HG02973 (cell line): Measurements from ENCODE around the gene NYNRIN.

Experiments used
- ATAC-seq: cut with Tn5 transposase; IDR thresholded peaks from one replicate; pipeline ENCODE4 v1.9.1; 2021; ENCODE audit warnings: moderate library complexity; ENCODE audit not compliant: unreplicated experiment

NYNRIN gene

DNA sequence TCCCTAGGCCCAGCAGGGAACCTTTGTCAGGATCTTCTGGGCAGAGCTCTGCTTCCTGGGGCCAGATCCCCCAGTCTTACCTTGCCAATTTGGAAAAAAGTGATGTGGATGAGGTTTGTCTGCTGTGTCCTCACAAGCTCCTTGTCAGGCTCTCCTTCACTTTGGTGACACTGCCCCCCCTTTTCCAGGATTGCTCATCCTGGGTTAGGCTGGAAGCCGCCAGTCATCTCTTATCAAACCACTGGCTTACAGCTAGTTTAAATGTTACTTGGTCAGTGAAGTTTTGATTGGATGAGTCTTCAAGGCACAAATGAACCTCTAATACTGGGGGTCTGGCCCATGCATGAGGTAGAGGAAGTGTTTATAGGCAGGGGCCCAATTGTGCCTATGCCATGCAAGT lies 15.3 kb downstream of the NYNRIN start:
- ATAC-seq, result no peak

DNA sequence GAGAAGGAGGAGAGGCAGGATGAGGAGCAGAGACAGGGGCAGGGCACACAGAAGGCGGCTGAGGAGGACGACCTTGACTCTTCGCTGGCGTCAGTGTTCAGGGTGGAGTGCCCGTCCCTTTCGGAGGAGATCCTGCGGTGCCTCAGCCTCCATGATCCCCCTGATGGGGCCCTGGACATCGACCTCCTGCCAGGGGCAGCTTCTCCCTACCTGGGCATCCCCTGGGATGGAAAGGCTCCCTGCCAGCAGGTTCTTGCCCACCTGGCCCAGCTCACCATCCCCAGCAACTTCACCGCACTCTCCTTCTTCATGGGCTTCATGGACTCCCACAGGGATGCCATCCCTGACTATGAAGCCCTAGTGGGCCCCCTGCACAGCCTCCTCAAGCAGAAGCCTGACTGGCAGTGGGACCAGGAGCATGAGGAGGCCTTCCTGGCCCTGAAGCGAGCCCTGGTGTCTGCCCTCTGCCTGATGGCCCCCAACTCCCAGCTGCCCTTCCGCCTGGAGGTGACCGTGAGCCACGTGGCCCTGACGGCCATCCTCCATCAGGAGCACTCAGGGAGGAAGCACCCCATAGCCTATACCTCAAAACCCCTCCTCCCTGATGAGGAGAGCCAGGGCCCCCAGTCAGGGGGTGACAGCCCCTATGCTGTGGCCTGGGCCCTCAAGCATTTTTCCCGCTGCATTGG lies 16.1 kb downstream of the NYNRIN start:
- no peak for ATAC-seq

DNA sequence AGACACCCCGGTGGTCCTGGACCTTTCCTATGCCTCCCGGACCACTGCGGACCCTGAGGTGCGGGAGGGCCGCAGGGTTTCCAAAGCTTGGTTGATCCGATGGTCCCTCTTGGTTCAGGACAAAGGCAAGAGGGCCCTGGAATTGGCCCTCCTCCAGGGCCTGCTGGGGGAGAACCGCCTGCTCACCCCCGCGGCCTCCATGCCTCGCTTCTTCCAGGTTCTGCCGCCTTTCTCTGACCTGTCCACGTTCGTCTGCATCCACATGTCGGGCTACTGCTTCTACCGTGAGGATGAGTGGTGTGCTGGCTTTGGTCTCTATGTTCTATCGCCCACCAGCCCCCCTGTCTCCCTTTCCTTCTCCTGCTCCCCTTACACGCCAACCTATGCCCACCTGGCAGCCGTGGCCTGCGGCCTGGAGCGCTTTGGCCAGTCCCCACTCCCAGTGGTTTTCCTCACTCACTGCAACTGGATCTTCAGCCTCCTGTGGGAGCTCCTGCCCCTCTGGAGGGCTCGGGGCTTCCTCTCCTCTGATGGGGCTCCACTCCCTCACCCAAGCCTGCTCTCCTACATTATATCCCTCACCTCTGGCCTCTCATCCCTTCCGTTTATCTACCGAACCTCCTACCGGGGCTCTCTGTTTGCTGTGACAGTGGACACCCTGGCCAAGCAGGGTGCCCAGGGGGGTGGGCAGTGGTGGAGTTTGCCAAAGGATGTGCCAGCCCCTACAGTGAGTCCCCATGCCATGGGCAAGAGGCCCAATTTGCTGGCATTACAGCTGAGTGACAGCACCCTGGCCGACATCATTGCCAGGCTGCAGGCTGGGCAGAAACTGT lies 16.8 kb downstream of the NYNRIN start:
- ATAC-seq, result no peak

DNA sequence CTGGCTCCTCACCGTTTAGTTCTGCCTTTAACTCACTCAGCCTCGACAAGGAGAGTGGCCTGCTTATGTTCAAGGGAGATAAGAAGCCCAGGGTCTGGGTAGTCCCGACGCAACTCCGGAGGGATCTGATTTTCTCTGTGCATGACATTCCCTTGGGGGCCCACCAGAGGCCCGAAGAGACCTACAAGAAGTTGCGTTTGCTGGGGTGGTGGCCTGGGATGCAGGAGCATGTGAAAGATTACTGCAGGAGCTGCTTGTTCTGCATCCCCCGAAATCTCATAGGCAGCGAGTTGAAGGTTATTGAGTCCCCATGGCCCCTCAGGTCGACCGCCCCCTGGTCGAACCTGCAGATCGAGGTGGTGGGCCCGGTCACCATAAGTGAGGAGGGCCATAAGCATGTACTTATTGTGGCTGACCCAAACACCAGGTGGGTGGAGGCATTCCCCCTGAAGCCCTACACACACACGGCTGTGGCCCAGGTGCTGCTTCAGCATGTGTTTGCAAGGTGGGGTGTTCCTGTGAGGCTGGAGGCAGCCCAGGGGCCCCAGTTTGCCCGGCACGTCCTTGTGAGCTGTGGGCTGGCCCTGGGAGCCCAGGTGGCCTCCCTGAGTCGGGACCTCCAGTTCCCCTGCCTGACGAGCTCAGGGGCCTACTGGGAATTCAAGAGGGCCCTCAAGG lies 17.6 kb downstream of the NYNRIN start:
- ATAC-seq, result no peak

DNA sequence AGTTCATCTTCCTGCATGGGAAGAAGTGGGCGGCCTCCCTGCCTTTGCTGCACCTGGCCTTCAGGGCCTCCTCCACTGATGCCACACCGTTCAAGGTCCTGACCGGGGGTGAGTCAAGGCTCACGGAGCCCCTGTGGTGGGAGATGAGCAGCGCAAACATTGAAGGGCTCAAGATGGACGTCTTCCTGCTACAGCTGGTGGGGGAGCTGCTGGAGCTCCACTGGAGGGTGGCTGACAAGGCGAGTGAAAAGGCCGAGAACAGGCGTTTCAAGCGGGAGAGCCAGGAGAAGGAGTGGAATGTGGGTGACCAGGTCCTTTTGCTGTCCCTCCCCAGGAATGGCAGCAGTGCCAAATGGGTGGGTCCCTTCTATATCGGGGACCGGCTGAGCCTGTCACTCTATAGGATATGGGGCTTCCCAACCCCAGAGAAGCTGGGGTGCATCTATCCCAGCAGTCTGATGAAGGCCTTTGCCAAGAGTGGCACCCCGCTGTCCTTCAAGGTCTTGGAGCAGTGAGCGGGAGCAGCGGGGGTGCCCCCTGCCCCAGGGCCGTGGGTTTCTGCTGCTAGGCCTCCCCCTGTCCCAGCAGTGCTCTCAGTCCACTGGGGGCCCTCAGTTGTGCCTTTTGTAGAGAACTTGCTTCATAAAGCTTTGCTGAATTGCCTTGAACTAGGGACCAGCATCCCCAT lies 18.3 kb downstream of the NYNRIN start:
- no peak for ATAC-seq

DNA sequence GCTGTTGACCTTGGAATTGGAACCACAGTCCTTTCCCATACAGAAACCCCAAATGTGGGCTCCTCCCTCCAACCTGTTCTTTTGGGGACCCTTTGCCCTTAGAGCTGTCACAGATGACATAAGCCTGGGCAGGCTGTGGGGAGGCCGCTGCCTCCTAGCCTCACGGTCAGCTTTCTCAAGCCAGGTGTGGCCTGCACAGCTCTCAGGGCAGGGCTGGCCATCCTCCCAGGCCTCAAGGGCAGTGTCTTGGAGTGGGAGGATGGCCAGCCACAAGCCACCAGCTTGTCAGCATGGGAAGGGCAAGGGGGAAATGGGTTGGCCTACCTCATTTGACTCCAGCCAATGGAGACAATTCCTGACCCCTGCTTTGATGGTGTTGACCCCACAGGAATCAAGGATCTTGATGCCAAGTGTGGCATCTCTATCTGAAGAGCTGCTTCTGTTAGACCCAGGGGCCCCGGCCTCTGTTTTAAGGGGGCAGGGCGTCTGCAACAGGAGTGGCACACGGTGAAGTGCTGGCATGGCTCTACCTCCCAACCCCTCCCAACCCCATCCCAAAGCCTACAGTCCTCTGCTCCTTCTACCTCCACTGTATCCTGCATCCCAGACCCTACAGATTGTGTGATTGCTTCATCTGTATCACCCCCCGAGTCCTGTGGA lies 19.2 kb downstream of the NYNRIN start:
- no peak for ATAC-seq

DNA sequence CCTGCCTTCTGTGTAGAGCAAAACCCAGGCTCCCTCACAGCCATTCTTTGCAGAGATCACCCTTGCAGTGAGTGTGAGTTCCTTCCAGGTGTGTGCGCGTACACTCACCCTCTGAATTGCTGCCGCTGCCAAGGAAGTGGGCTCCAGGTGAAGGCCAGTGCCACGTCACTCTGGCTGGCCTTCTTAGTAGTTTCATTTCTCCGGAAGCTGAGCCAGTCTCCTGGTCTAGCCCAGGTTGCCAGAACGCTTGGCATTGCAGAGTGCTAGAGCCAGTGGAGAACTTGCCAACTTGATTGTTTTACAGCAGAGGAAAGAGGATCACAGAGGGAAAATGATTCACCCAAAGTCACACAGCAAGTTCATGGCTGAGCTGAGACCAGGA lies 19.7 kb downstream of the NYNRIN start:
- ATAC-seq, result no peak

DNA sequence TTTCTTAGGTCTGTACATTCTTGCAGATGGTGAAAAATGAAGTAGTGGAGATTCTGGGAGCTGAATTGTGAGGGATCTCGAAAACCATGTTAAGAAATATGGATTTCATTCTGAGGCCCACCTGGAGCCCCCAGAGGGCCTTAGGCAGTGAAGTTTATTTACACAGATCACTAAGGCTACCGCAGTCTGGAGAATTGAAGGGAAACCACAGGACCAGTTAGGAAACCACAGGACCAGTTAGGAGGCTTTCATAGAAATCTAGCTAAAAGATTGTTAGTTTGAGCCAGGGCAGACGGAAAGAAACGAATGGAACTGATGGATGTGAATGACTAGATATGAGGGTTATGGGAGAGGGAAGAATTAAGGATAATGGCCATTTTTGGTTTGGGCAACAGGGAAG lies 23.5 kb downstream of the NYNRIN start:
- ATAC-seq, result no peak

DNA sequence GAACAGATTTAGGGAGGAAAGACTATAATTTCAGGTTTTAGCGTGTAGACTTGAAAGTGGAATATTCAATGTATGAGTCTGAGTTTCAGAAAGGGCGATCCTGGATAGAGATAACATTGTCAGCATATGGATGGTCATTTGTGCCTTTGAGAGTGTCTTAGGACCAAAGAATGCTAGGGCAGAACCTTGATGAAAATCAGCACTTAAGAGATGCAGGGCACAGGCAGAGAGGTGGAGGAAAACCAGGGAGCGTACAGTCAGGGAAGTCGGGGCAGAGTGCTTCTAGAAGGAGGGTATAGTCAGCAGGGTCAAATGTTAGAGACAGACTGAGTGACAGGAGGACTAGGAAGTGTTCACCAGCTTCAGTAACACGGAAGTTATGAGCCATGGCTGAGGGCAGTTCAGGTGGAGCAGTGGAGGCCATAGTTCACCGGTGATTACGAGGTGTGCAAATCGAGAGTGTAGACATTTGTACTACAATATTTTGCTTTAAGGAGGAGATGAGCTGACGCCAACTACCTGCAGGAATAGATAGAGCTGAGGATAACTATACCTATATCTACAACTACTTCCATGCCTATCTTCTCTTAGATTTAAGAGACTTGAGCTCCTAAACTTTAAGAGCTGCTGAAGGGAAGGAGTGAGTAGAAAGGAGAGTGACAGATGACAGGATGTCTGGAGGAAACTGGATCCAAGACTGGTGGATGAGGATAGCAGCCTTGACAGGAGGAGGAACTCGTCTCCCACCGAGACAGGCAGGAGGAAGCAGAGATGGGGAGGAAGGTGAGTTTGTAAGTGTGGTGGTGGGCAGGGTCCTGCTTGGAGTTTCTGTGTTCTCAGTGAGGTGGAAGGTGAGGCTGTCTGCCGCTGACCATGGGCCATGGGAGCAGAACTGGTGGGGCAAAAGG lies 24.1 kb downstream of the NYNRIN start:
- no peak for ATAC-seq

DNA sequence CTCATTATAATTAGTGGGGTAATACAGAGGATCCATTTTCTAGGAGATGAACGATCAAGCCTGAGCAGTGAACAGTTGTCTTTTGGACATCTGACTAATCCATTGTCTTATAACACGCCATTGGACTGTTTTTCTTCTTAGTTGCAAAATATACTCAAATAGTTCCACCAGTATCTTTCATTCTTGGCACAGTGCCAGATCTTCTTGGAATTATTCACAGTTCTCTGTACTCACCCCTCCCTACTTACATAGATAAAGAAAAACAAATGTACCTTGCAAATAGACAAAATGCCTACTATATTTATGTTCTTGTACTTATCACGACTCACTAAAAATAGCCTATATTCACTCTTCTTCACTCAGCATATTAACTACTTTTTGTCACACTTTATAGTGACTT lies 26.9 kb downstream of the NYNRIN start:
- ATAC-seq, result no peak

DNA sequence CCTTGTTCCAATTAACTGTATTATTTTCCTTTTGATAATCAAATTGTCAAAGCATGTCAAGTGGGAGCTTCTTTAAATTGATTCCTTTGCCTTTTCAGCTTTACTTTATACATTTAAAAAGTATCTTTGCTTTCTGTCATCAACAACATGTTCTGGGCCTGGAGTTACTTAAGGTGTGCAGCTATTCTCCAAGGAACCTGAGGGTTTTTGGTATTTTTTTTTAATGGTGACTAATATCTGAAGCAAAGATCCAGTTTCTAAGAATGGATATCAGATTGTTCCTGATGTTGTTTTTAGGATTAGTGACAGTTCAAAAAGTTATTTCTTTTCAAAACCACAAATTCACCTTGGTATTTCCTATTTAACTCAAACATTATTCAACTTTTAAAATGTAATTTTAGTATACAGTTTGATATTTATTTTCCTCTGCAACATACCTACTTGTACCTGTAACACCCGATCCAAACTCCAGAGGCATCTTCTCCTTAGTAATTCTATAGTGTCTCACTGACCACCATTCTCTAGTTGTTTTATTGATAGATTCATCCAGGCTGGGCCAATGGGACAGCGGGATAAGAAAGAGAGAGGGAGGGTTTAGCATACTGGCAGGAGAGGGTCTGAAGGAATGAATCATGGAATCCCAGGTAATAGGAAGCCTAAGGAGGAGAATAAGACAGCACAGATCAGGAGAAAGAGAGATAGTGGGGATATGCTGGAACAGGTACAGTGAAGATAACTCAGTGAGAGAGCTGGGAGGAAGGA lies 27.5 kb downstream of the NYNRIN start:
- no peak for ATAC-seq

DNA sequence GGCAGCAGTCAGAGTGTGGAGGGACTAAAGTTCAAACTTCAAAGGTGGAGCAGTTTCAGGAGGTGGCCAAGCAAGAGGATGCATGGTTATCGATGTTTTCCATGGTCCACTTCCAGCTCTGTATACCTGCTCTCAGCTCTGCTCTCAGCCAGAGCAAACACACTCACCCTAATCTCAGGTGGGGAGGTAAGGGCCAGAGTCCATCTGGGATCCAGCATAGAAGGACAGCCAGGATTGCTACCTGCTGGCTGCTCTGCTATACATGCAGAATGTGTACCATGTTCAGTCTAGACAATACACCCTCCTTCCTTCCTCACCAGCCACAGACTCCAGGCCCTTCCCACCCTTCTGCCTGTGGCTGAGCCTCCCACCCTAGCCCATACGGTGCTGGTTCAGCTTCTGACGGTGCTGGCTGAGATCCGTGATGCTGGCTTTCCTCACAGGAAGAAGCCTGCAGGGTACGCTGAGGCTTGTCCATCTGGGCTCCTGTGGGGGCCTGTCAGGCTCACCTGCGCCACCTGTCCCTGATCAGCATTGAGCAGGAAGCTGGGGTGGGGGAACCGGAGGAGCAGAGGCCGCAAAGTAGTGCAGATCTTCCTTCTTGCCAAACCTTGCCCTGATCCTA lies 28.2 kb downstream of the NYNRIN start:
- ATAC-seq, result no peak

DNA sequence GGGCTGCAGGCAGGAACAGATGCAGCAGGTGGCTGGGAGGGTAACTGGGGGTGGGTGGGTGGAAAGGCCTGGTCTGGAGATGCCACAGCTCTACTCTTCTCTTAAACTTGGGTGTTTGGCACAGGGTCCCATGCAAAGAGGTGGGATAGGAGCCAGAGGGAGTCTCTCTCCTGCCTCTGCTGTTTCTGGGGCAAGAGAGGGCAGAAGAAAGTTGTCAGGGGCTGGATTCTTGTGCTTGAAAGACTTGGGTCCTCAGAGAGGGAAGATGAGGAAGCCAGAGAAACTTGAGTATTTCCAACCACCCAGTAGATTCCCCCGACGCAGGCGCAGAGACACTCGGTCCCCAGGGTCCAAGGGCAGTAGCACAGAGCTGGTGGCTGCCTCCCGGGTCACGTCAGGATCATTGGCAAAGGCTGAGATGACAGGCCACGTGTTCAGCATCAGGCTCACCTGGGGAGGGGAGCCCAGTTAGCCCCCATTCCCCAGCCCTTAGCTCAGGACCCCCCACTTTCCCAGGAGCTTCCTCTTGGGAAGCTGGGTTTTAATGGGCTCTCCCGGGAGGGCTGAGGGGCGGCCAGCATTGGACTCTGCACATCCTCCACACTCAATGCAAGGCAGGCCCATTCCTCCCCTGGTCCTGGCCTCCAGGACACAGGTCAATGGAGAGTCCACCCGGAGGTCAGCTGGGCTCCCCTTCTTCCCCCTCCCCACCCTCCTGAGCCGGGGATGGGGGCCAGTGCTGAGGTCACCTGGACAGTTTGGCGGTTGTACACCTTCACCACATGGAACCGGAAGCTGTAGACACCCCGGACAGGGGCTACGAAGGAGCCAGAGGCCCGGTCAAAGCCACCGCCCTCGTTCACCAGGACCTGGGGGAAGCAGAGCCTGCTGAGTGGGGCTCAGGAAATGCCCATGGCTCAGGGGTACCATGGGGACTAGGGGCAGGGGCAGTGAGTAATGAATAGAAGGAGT lies 29.0 kb downstream of the NYNRIN start:
- ATAC-seq, result no peak

DNA sequence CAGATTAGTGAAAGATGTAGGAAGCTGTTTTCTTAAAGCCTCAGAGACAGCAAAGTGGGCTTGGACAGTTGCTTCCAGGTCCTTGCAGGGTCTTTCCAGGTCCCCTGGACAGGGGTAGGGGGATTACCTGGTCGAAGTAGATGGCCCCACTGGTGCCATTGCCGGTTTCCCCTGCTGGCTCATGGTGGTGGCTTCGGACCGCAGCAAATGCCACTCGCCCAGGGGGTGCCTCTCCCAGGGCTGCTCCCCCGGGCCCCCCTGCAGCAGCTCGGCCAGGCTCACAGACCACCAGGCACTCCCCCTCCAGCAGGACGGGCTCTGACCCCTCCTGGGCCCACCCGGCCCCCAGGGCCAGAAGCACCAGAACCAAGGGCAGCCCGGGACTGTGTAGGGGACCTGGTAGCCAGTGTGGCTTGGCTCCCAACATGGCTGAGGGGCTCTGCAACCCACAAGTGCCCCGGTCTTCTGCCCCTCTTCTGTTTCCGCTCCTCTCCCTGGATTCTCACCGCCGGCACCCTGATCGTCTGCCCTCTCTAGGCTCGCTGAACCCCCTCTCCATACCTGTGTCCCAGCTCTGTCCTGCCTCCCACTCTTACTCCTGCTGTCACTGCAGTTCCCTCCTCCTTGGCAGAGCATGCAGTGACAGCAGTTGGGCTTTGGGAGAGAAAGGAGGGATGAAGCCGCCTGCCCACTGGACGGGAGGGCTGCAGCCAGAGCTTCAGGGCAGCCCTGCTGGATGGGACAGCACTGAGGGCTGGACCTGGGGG lies 30.0 kb downstream of the NYNRIN start:
- no peak for ATAC-seq

DNA sequence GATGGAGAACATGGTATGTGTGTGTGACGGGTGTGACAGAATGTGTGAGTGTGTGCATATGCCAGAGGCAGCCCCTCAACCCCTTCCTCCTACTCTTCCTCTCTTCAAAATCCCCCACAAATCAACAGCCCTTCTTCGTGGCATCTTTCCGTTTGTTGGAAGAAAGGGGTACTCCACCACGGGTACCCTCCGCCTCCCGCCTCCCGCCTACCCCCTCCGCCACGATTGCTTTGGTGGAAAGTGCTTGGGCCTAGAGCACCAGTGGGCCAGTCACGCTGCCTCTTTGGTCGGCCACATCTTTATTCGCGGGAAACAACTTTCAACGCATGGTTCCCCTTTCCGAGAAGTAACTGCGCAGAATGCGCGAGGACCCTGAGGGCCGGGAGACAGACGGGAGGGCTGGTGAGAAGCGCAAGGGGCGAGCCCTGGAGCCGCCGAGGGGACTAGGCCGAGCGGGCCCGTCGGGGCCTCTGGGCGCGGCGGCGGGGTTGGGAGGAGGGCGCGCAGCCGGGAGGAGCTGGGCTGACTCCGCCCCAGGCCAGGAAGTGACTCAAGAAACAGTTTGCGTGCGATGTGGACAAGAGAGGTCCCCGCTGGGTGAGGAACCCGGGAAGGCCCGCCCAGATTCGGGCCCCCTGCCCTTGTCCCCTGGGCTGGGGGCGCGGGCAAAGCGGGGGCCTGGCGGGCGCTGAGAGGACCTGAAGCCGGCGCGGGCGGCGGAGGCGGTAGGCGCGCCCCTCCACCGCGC lies 30.8 kb downstream of the NYNRIN start, which contains the start of the genes CBLN3 and KHNYN:
CBLN3 (minus strand) TSS at position 274 of the 748 bp plus-strand sequence. CDS start 614 bp downstream, outside the sequence.
KHNYN (plus strand) TSS at position 560 of the 748 bp plus-strand sequence. CDS start 777 bp downstream, outside the sequence.
- peak; percentile 77 for ATAC-seq
